Measurements from ENCODE around the gene DGKB.

The DGKB gene

DNA sequence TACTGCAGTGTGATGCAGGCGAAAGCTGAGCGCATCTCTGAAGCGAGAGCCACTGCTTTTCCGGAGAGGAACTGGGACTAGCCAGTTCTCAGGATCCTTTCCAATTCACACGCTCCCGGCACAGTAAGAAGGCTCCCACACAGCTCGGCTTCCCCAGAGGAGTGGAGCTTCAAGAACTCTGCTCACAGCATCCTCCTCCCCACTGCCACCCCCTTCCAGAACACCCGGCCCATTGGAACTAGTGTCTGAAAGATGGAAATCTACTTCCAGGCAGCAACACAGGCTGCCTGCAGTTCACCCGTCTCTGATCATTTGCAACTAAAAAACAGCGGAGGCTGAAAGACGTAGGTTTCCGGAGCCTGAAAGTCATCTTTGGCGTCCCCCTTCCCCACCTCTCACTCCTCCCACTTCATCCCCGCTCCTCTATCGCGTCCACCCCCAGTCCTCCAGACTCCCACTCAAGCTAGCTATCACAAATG is at the start of gene DGKB:
DGKB (minus strand) TSS at position 163 of the 479 bp plus-strand sequence.
- DNase-seq (ENCODE audit: low read depth in 2 of 2) = no peak

DNA sequence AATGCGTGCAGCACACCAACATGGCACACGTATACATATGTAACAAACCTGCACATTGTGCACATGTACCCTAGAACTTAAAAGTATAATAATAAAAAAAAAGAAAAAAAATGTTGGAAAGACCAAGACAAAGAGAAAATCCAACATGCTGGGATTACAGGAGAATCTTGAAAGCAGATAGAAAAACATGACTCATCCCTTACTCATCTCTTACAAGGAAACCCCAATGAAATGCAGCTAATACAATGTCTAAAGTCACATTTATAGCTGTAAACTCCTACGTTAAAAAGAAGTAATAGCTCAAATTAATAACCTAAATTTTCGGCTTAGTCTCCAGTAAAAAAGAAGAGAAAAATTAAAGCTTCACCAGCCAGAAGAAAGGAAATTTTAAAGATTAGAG is 47.5 kb upstream of the DGKB start:
- no peak for DNase-seq (ENCODE audit: low read depth in 2 of 2)

DNA sequence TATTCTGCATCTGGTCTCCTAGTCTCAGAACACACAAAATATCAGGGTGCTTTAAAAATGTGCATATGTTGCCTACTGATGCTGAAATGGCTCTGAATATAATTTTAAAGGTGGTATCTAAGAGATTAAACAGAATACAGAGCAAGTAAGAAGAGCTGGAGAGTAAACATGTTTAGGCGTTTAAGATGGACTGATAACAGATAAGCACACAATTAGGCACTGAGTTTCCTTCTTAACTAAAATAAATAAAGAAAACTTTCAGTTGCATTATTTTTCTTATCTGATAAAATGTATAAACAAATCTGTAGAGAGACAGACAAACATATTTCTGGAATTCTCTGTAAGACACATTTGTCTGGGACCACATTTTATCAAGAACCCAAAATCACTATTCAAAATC is 35.6 kb upstream of the DGKB start:
- DNase-seq (ENCODE audit: low read depth in 2 of 2) = no peak

DNA sequence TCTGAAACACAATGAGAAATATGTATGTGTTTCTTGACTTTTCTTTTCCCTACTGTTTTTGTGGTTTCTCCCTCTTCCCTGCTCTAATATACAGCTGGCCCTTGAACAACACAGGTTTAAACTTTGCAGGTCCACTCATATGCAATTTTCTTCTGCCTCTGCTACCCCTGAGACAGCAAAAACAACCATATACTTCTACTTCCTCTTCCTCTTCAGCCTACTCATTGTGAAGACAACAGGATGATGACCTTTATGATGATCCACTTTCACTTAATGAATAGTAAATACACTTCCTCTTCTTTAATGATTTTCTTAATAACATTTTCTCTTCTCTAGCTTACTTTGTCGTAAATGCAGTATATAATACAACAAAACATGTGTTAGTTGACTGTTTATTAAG is 35.0 kb upstream of the DGKB start:
- no peak for DNase-seq (ENCODE audit: low read depth in 2 of 2)

DNA sequence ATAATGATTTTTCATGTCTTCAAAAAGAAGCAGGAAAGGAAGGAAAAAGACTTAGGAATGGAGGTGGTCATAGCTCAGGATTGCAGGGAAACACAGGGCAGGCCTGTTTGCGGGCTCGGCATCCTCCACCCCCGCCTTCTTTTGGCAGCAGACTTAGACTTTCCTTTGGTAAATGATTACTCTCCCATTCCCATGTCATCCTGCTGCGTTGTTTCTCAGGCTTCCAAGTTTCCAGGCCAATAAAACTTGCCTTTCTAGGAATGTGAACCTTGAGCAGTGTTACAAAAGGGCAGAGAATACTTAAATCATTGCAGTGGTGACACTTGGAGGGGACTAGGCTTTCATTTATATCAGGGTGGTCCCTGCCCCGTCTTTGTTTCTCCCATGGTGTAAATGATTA is 34.0 kb upstream of the DGKB start:
- DNase-seq (ENCODE audit: low read depth in 2 of 2) = no peak

DNA sequence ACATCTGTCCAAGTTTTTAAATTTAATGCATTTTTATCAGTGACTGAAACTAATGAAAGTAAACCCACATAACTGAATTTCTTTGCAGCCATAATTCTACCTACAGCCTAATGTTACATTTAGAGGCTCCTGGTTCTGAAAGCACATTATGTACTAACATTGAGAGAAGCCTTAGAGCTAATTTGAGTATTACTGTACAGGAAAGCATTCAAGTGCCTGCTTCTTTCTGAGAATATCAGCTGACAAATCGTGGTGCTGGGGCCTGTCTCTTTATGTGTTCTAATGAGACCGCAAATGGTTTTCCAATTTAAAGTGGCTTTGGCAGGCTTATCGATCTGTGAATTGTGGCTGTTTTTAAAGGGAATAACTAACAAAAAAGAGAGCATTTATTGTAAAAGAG is 32.3 kb upstream of the DGKB start:
- DNase-seq (ENCODE audit: low read depth in 2 of 2) = no peak

DNA sequence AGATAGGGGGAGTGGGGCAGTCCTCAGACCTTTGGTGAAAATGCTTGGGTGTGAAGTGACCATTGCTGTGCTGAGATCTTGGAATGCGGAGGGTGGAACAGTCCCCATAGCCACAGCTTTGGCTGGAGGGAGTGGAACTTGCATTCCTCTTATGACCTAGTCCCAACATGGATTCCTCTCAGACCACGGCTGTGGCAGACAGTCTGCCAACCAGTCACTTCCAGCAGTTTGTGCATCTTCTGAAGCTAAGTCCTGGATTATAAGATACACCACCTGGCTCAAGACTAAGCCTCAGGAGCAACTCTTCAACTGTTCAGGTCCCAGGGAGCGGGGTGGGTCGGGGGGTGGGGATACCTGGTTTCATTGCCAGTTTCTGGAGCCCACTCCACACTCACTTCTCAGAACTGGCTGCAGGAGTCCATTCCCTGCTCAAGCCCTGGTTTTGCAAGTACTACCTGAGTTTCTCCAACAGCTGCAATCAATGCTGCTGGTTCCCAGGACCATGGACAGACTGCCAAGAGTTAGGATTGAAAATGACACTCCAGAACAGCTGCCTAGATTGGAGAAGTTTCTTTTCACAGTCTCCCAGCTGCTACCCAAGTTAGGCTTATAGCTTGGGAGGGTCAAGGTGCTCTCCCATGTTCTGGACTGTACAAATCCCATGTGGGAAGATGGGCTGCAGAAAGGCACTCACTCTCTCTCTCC is 29.1 kb upstream of the DGKB start:
- no peak for DNase-seq (ENCODE audit: low read depth in 2 of 2)

DNA sequence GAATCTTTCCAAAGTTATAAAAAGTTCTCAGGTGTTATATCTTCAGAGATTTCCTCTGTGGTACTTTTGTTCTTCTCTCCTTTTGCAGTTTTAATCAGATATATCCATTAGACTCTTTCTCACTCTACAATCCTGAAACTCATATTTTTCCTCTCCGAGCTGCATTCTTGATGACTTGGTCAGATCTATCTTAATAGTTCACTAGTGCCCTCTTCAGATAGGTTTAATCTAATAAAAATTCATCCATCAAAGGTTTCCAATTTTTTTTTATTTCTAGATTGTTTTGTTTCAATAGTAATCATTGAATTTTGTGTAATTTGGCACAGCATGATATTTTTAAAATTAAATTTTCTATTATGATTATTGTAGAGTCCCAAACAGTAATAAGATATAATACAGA is 21.8 kb upstream of the DGKB start:
- DNase-seq (ENCODE audit: low read depth in 2 of 2) = no peak

DNA sequence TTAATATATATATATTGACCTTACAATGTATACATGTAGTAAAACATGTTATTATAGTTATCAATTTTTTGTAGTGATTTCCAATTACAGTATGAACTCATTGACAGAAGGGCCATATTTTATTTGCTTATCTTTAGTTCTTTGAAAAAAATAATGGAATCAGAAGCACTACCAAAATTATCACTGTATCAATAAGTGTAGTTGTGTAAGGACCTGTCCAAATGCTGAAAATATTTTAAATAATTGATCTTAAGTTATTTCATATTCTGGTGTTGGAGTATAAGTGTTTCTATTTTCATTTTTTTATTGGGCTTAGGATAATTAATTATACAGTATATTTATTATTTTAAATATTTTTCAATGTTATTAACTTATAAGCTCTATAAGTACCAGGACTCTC is 8.5 kb upstream of the DGKB start:
- DNase-seq (ENCODE audit: low read depth in 2 of 2) = no peak

DNA sequence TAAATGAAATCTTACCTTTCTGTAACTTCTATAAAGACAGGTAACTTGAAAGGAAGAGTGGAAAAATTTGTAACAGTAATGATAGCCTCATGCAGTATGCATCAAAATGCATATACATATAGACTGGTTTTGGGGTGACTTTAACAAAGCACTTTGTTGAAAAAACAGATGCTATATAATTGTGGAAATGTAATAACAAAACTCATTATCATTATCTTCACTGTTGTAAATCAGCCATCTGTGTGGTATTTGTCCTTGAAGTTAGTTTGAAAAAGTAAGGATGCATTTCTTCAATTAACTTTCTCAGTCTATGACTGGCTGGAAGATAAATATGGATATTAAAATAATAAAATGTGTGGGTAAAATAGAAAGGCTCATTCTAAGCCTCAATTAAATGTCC is 6.1 kb upstream of the DGKB start:
- no peak for DNase-seq (ENCODE audit: low read depth in 2 of 2)

DNA sequence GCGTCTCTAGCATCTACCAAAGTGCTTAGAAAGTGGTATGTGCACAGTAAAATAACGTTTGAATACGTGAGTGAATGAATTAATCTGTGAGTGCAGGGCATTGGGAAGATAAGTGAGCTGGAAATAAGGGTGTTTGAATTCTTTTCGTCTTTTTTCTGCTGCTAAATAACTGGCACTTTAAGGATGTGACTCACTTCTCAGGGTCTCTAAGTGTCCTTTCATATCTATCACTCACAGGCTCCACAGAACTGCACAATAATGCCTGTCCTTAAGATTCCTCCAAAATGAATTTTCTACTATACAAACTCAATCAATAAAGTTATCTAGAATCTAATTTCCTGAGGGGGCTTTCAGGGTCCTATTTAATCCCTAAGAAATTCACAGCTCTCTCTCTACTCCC is 3.2 kb upstream of the DGKB start:
- no peak for DNase-seq (ENCODE audit: low read depth in 2 of 2)

DNA sequence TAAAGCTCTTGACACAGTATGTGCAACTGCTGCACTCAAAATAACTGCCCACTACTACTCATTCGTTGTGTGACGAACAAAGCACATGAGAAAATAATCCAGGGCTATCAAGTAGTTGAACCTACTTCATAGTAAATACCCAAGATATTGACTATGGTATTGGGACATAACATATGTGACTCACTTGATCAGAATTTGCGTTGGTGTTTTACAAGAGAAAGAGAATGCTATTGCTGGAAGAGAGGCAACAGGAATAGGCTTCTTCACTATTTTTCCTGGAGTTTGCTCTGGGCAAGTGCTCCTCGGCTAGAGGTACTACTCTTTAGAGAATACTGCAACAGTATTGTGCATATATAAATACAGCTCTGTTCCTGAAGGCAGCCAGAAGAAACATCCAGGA is 2.5 kb downstream of the DGKB start:
- no peak for DNase-seq (ENCODE audit: low read depth in 2 of 2)

DNA sequence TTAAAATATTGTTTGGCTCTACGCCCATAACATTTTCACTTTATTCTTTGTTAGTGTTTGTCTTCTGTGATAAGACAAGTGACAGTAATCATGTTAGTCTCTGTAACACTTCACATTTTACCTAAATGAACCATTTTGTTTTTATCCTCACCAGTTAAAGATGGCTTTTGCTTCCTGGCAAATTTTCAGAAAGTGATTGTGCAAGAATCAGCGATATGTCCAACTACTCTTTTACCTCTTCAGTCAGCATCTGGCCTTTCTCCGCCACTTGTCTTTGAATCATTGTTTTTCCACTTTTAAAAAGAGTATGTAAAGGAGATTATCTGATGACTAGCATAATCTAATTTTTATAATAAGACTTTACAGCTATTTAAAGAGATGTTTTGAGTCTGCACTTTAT is 3.5 kb downstream of the DGKB start:
- no peak for DNase-seq (ENCODE audit: low read depth in 2 of 2)

DNA sequence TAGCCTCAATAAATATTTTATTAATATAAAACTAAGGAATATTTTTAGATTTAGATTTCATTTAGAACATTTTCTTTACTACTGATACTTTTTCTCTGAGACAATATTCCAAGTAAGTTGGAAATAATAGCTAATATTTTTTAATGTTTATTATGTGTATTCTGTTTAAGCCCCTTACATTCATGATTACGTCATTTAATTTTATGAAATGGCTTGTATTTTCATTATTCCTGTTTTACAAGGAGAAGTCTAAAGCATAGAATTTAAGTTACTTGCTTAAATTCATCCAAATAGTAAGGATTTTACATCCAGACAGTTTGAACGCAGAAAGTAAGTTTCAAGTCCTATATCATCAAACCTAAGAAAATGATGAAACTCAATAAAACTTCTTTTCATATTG is 6.1 kb downstream of the DGKB start:
- no peak for DNase-seq (ENCODE audit: low read depth in 2 of 2)

DNA sequence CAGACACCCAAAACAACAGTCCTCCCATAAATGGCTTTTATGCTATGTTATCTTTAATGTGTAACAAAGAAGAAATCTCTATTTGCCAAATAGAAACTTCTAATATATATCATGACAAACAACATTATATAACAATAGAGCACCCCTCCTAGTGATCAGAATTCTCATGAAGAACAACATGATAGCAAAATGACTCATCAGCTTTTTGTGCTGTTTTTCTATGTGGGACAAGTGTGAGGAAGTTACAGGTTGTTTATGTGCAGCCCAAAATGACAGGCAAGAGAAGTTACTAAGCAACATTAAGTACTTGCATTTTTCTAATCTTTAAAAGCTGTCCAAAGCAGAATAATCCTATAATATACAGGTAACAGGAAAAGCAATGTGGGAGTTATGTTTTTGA is 7.7 kb downstream of the DGKB start:
- DNase-seq (ENCODE audit: low read depth in 2 of 2) = no peak

DNA sequence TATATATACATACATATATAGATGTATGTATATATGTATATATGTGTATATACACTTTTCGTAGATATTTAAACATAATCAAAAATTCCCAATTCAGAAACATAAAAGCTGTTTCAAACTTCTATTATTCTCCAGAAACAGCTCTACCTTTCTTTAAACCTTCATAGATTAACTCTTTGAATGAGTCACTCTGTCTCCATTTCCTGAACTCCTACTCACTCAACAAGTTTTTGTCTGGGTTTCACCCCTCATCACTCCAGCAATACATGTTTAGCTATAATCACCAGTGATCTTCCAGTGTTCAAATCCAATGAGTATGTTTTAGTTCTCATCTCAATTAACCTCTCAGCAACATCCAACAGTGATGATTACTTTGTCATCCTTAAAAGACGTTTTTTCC is 9.6 kb downstream of the DGKB start:
- DNase-seq (ENCODE audit: low read depth in 2 of 2) = no peak

DNA sequence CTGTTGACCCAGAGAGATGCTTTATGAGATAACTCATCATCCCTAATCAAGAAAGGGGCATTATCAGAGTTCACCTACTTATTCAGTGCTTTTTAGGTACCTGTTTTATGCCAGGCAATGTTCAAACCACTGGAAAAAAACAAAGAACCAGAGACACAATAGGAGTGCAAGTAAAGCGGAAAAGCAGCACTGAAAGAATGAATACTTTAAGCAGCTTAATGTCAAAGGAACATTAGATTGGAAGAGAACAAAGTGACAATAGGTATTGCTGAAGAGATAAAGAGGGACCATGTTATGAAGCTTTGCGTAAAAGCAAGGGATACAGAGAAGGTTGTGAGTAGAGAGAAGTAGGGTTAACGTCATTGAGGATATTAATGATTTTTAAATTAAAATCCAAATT is 11.3 kb downstream of the DGKB start:
- no peak for DNase-seq (ENCODE audit: low read depth in 2 of 2)

DNA sequence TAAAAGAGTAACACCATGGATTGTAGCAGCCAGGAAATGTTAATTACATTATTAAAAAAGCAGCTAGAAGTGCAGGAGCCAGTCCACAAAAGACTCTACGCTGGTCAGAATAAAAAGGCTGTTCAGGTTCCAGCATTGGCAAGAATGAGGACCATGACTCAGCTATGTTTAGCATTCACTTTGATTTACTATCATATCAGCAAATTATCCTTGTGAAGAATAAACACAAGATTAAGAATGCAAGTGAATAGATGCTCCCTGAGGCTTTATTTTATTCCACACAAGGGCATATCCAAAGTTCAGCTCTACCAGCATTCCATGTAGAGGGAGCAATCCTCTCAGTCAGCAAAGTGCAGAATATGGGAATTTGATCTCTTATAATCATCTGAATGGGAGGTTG is 13.6 kb downstream of the DGKB start:
- DNase-seq (ENCODE audit: low read depth in 2 of 2) = no peak

DNA sequence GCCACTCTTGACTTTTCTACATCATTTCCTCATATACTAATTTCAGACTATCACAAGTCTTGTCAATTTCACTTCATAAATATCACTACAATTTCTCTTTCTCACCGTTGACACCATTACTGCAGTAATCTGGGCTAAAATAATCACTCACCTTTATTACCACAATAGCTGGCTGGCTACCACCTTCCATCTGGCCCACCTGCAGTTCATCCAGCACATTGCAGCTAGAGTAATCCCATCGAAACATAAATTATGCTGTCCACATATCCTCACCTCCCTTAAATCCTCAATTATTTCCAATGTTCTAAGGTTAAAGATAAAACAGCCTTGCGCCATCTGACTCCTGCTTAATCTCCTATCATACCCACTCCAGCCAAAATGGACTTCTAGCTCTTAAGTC is 16.0 kb downstream of the DGKB start:
- no peak for DNase-seq (ENCODE audit: low read depth in 2 of 2)

DNA sequence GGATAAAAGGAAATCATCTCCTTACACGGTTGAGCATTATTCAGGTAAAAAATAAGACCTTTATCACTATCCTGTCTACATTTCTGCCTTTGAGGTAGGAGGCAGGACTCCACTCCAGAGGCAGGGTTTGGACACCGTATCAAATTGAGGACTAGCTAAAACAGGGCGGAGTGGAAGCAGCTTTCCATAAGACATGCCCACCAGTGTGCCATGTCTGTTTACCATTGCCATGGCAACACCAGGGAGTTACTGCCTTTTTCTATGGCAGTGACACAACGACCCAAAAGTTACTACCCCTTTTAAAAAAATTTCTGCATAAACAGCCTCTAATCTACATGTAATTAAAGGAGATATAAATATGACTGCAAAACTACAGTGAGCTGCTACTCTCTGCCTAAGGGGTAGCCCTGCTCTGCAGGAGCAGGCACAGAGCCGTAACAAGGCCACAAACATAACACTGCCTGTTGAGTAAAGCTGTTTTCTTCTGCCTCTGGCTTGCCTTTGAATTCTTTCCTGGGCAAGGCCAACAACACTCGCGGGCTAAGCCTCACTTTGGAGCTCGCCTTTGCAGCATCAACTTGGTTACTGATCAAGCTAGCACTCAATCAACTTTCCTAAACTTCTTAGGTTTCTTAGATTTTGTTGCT is 26.5 kb downstream of the DGKB start:
- no peak for DNase-seq (ENCODE audit: low read depth in 2 of 2)

DNA sequence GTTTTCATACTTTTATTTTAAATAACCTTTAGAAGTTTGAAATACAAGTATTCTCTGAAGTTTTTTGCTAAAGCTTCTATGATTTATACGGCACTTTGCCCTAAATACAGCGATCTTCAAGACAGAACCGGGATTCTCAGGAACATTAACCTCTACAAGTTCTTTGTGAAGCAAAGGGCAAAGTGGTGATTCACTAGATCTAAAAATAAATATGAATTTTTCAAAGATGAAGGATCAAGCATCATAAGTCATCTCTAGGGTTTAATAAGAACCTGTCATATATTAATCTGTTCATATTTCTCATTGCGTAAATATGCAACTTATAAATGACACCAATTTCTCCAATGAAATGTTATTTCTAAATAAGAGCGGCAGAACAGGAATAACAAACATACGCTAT is 30.7 kb downstream of the DGKB start:
- no peak for DNase-seq (ENCODE audit: low read depth in 2 of 2)

DNA sequence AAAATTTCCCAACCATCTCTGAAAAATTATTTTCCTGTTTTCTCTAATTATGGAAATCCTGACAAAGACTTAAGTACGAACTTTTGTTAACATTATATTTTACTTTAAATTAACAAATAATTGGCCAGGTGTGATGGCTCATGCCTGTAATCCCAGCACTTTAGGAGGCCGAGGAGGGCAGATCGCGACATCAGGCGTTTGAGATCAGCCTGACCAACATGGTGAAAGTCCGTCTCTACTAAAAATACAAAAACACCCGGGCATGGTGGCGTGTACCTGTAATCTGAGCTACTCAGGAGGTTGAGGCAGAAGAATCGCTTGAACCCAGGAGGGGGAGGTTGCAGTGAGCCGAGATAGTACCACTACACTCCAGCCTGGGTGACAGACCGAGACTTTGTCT is 32.2 kb downstream of the DGKB start:
- DNase-seq (ENCODE audit: low read depth in 2 of 2) = no peak

DNA sequence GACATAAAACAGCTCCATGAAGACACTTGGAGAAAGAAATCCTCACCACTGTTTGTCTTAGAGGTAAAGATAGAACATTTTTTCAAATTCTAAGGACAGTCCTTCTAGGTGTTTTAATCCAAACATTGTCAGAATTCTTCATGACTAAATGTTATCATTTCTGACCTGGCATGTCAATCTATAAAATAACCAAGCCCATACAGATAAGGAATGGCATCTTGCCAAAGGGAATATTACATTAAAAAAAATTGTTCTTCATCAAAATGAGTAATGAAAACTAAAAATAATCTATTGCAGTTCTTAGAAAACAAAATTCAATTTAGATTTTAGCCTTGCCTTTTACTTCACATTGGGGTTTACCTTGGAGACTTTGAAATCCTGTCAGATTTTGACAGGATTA is 33.6 kb downstream of the DGKB start:
- DNase-seq (ENCODE audit: low read depth in 2 of 2) = no peak

DNA sequence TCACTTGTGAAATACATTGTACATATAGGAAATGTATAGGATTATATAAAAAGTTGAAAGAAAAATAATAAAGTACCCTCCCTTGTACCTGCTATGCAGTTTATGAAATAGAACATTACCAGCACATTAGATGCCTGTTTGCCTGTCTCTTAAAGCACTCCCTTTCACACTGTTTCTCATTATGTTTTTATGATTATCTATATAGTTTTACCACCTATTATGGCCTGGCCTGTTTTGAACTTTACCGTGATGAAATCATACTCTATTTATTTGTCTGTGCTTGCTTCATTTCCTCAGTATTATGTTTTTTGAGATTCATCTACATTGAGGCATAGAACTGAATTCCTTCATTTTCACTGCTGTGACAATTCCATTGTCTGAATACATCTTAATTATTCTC is 41.1 kb downstream of the DGKB start:
- DNase-seq (ENCODE audit: low read depth in 2 of 2) = no peak
